ENCODE measurements around the gene CAPZB.

The CAPZB gene

GRCh38 chr1:19467199-19468187 lies 17.8 kb downstream of the CAPZB start:
- DNase-seq = no peak

- DNase-seq = no peak
Observed at GRCh38 chr1:19466112-19466561, 19.2 kb downstream of the CAPZB start.

GRCh38 chr1:19465650-19466049 lies 19.7 kb downstream of the CAPZB start:
- DNase-seq = no peak

- DNase-seq = no peak
Observed at GRCh38 chr1:19465123-19465522, 20.2 kb downstream of the CAPZB start.

DNA sequence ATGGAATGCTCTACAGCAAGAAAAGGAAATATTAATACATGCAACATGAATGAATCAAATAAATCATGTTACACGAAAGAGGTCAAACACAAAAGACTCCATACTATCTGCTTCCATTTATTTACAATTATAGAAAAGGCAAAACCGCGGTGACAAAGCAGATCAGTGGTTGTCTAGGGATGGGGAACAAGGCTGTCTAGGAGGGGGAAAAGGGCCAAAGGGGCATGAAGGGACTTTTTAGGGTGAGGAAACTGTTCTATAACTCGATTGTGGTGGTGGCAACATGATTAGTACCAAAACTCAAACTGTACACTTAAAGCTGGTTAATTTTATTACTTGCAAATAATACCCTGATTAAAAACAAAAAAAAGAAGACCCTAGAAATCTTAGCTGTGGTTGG lies 20.6 kb downstream of the CAPZB start:
- DNase-seq = no peak

DNA sequence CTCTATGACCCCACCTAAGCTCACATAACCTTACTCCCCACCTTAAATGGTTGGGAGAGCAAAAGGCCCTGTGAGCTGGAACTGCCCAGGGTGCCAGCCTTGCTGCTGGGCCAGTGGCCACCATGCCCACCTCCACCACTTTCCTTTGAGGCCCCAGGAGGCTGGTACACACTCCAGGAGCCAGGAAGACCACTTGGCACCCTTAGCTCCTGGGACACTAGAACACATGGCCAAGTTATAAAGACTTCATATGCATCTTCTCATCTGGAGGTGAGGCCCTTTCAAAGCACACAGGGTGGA lies 21.9 kb downstream of the CAPZB start:
- DNase-seq = no peak

- no peak for DNase-seq
Observed at GRCh38 chr1:19462781-19463503, 22.4 kb downstream of the CAPZB start.

DNA sequence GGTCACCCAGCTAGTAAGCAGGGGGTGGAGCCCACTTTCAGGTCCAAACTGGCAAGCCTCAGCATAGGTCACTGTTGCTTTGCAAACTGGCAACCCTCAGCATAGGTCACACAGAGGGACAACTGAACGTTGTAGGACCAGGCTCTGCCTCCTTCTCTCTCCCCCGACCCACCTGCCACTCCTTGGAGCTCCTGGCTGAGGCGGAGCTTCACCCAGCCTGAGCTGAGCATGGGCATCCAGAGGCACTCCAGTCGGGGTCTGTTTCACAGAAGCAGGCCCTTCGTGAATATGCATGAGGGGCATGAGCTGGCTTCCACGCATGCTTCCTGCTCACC lies 24.2 kb downstream of the CAPZB start:
- no peak for DNase-seq

DNA sequence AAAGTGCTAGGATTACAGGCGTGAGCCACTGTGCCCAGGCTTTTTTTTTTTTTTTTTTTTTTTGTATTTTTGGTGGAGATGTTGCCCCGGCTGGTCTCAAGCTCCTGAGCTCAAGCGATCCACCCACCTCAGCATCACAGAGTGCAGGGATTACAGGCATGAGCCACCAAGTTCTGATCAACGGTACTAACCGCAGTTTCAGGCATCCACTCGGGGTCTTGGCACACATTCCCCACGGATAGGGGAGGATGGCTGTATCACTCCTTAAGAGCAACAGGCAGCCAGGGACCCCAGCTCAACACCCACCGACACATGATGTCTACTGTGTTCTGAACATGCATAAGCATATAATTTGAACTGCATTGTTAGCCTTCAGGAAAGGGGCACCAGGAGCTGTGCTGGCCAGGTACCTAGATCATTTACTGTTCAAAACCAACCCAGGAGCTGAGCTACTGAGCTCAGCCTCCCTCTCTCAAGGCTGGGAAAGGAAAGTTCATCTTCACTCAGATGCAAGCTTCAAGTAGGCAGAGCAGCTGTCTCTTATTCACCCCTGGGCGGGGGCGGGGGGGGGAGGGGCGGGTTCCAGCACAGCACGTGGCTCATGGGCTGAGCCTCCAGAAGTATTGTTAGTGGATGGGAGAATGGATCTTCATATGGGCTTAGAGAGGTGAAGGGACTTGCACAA lies 24.7 kb downstream of the CAPZB start:
- DNase-seq = no peak

DNA sequence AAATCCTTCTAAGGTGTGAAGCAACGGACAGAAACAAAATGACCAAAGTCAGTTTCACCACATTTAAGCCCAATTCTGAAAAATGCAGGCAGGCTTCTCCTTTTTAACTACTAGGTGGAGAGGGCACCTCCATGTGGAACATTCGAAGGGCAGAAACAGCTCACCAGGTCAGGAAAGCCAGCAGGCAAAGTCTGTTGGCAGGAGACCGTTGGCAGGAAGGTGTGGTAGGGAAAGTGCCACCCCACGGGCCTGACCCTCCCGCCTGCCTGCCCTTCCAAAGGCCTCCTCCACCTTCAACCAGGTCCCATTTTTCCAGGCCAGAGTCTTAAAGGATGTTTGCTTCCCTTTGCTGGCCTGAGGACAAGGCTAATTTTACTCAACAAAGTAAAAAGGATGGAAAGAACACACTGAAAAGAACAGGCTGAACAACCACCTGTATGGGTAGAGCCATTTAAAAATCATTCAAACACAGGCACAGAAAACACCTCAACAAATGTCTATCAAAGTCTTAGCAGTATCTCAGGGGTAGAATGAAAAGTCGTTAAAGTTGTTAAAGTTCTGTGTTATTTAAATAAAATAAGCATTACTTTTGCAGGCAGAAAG lies 26.4 kb downstream of the CAPZB start:
- DNase-seq = no peak

GRCh38 chr1:19457607-19458006 lies 27.7 kb downstream of the CAPZB start:
- DNase-seq = no peak

DNA sequence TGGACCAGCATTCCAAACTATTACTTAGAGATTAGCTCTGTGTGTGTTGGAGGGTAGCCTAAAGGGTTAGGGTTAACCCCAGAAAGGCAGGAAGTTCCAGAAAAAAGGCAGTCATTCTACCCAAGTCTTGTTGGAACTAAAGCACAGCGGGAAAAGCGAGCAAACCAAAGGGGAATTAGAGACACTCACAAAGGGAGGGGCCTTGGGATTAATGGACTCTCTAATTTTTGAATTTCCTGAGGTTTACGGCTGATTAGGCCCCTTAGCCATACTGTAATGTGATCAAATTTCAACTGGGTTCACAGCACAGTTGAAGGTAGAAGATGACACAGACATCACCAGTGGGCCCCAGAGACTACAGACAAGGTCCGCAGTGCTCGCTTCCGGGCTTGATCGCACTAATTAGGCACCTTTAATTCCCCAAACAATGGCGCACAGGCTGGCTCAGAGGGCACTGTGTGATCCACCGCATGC lies 28.3 kb downstream of the CAPZB start:
- no peak for DNase-seq

DNA sequence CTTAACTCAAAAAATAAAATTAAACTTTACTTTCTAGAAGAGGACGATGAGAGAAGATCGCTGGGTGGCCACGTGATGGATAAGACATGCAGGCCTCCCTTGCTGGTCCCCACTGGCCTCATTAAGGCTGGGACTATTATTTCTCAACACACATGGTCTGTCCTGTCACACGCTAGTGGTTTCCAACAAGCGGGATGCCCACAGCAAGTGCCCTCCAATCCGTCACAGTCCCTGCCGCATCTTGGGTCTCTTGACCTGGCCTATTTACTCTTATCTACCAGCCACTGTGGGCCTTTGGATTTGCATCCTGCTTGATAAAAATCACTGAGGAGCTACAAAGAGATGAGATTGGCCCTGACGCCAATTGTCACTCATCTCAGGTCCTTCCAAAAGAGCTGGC lies 30.0 kb downstream of the CAPZB start:
- no peak for DNase-seq

DNA sequence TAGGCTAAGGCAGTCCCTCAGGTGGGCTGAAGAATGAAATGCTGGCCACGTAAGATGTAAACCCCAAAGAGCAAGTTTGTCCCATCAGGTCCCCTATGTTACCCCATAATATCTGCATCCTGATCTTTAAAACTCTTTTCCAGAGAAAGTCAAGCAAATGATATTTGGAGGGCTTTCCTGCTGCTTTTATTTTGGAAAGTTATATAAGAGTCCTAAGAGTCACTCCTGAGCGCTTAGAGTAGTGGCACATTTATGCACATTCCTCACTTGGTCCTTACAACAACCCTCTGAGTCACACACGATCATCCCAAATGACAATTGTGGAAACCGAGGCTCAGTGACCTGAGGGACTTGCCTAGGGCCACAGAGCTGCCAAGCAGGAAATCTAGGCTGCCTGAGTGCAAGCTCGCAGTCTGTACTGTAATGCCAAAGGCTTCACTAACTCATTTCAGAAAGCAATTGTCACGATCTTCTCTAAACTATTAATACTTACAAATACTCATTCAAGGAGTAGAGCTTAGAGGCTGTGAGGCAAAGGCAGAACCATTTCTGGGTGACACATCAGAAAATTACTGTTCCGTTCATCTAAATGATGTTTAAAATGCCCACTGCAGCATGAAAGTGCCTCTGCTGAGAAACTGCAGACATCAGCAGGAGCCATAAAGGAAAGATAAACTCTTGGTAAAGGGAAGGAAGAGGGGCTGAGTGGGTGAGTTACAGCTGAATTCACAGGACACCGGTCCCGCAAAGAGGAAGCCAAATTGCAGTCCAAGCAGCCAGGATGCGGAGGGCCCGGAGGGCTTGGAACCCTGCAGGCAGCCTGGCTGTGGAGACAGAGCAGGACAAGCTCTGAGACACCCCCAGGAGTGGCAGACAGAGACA lies 30.8 kb downstream of the CAPZB start:
- DNase-seq = peak in 1 of 2 donors; percentile 42

DNA sequence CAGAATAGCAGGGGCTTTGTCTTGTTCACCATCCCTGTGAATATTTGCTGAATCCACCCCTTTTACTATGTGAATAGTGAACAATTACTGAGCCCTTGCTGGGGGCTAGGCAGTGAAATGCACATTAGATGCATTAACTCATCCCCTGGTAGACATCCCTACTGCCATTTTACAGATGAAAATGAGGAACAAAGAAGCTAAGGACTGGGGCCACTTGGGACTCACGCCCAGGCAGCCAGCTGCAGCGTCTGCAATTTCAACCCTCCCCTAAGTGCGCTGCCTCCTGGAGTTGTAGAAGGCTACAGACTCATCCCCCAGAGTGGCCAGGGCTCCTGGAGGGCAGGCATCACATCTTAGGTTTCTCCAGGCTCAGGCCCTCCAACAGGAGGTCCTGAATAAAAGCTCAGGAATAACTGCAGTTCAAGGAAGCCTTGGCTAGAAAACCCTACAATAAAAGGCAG lies 31.6 kb downstream of the CAPZB start:
- DNase-seq = peak in 1 of 2 donors; percentile 37

- DNase-seq = no peak
Observed at GRCh38 chr1:19452221-19452663, 33.1 kb downstream of the CAPZB start.

- no peak for DNase-seq
Observed at GRCh38 chr1:19450811-19451515, 34.4 kb downstream of the CAPZB start.

GRCh38 chr1:19449454-19450228 lies 35.7 kb downstream of the CAPZB start:
- no peak for DNase-seq

- no peak for DNase-seq
Observed at GRCh38 chr1:19448491-19449439, 36.6 kb downstream of the CAPZB start.
